ENCODE data around the gene MORC2.

The MORC2 gene

DNA sequence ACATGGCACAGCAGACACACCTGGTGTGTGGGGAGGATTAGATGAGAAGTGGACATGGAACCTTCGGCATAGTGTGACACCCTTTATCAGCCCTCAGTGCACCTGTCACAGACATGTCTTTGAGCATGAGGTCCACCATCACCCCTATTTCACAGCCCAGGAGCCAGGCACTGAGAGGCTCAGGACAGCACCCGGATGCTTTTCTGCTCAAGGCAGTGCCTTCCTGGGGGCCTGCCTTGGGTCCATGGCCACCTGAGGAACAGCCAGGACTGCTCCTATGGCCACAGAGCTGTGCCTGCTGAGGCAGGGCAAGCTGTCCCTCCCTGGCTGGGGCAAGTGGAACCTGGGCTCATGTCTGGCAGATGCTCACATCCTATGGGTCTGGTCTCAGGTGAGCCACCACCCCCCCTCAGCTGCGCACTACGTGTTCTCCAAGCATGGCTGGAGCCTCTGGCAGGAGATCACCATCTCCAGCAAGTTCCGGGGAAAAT is 75.8 kb downstream of the MORC2 start:
- H3F3A ChIP-seq (ENCODE audit: low read depth), result no peaks in the 10 kb centered on the region
- peaks cover 19% of the 10 kb centered on the region for H3K4me1 ChIP-seq (ENCODE audit: insufficient read depth, low read length, poor library complexity, severe bottlenecking)
- no peaks in the 10 kb centered on the region for H3K79me2 ChIP-seq (ENCODE audit: insufficient read depth, low read length)
- H2AFZ ChIP-seq (ENCODE audit: low read length), result no peak overlapping the region
- no peaks in the 10 kb centered on the region for H3K9me2 ChIP-seq (replicated peaks; ENCODE audit: low read depth, low read length)
- no peak overlapping the region for H3K4me2 ChIP-seq (ENCODE audit: low read depth, low read length, poor library complexity, severe bottlenecking)
- no peak overlapping the region for H3K4me3 ChIP-seq (ENCODE audit: low read length, poor library complexity, severe bottlenecking)
- no peaks in the 10 kb centered on the region for H3K9me3 ChIP-seq (ENCODE audit: insufficient read depth, low read depth, low read length)
- H4K20me1 ChIP-seq (ENCODE audit: insufficient read depth, low read length, poor library complexity, severe bottlenecking), result no peaks in the 10 kb centered on the region
- H3K9ac ChIP-seq (ENCODE audit: low read depth, low read length, poor library complexity, severe bottlenecking), result no peak overlapping the region
- no peaks in the 10 kb centered on the region for H3K27me3 ChIP-seq (ENCODE audit: insufficient read depth, low read length, poor library complexity, severe bottlenecking)
- H3K36me3 ChIP-seq (ENCODE audit: insufficient read depth, low read length), result no peaks in the 10 kb centered on the region
- no peak for TF ChIP-seq EZH2phosphoT487 (IDR thresholded peaks at IDR 0.05; ENCODE audit: borderline replicate concordance)
- TF ChIP-seq CTCF (conservative IDR thresholded peaks at IDR 0.05; ENCODE audit: low read length), result no peak

GRCh38 chr22:30892286-30892685 is 76.3 kb downstream of the MORC2 start:
- Histone ChIP-seq H3K79me2 (ENCODE audit: insufficient read depth, low read length) (no peaks in the 10 kb centered on the region), H3K36me3 (ENCODE audit: insufficient read depth, low read length) (no peaks in the 10 kb centered on the region), H3K4me1 (ENCODE audit: insufficient read depth, low read length, poor library complexity, severe bottlenecking) (peaks cover 19% of the 10 kb centered on the region), H3K27me3 (ENCODE audit: insufficient read depth, low read length, poor library complexity, severe bottlenecking) (no peaks in the 10 kb centered on the region), H3F3A (ENCODE audit: low read depth) (no peaks in the 10 kb centered on the region), H4K20me1 (ENCODE audit: insufficient read depth, low read length, poor library complexity, severe bottlenecking) (no peaks in the 10 kb centered on the region), H3K4me2 (ENCODE audit: low read depth, low read length, poor library complexity, severe bottlenecking) (no peak overlapping the region), H3K4me3 (ENCODE audit: low read length, poor library complexity, severe bottlenecking) (no peak overlapping the region), H3K9me2 (replicated peaks; ENCODE audit: low read depth, low read length) (no peaks in the 10 kb centered on the region), H3K9ac (ENCODE audit: low read depth, low read length, poor library complexity, severe bottlenecking) (no peak overlapping the region), H3K9me3 (ENCODE audit: insufficient read depth, low read depth, low read length) (no peaks in the 10 kb centered on the region), H2AFZ (ENCODE audit: low read length) (no peak overlapping the region)
- TF ChIP-seq EZH2phosphoT487 (IDR thresholded peaks at IDR 0.05; ENCODE audit: borderline replicate concordance) (no peak), CTCF (conservative IDR thresholded peaks at IDR 0.05; ENCODE audit: low read length) (no peak)

DNA sequence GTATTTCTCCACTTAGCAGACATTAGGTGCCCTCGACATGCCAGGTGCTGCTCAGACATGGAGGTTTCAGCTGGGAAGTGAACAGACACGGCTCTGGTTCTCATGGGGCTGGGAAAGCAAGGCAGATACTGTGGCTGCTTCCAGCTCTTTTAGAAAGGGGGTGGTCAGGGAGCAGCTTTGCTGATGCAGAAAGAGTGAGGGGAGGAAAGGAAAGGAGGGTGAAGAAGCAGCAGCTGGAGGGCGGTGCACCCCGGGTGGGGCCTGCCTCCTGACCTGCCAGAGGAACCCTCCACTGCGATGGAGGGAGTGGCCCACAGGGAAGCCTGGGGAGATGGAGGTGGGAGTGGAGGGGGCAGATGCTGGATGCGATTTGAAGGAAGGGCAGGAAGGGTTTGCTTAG is 76.8 kb downstream of the MORC2 start:
- H3K9me3 ChIP-seq (ENCODE audit: insufficient read depth, low read depth, low read length), result no peaks in the 10 kb centered on the region
- no peaks in the 10 kb centered on the region for H3K9me2 ChIP-seq (replicated peaks; ENCODE audit: low read depth, low read length)
- no peak overlapping the region for H2AFZ ChIP-seq (ENCODE audit: low read length)
- H3K9ac ChIP-seq (ENCODE audit: low read depth, low read length, poor library complexity, severe bottlenecking), result no peak overlapping the region
- no peaks in the 10 kb centered on the region for H3K36me3 ChIP-seq (ENCODE audit: insufficient read depth, low read length)
- H3K4me1 ChIP-seq (ENCODE audit: insufficient read depth, low read length, poor library complexity, severe bottlenecking), result peaks cover 19% of the 10 kb centered on the region
- no peaks in the 10 kb centered on the region for H3K79me2 ChIP-seq (ENCODE audit: insufficient read depth, low read length)
- H3K27me3 ChIP-seq (ENCODE audit: insufficient read depth, low read length, poor library complexity, severe bottlenecking), result no peaks in the 10 kb centered on the region
- no peaks in the 10 kb centered on the region for H4K20me1 ChIP-seq (ENCODE audit: insufficient read depth, low read length, poor library complexity, severe bottlenecking)
- TF ChIP-seq EZH2phosphoT487 (IDR thresholded peaks at IDR 0.05; ENCODE audit: borderline replicate concordance) (no peak), CTCF (conservative IDR thresholded peaks at IDR 0.05; ENCODE audit: low read length) (no peak)
- H3K4me3 ChIP-seq (ENCODE audit: low read length, poor library complexity, severe bottlenecking), result no peak overlapping the region
- no peak overlapping the region for H3K4me2 ChIP-seq (ENCODE audit: low read depth, low read length, poor library complexity, severe bottlenecking)
- no peaks in the 10 kb centered on the region for H3F3A ChIP-seq (ENCODE audit: low read depth)
